SK-N-SH treated with all-trans-retinoic acid at 6 μM for 48 hours (cell line): ENCODE measurements around the gene ATP2B3.

Experiments used
- BACH2 ChIP-seq: fragments of 250-450 bp; sonication (Bioruptor Pico); IDR thresholded peaks from 2 replicates; pipeline ENCODE4 v1.9.0; 2021; ENCODE audit warnings: mild to moderate bottlenecking, borderline replicate concordance
- OSR1 ChIP-seq: fragments of 250-450 bp; sonication (Bioruptor Pico); IDR thresholded peaks from 2 replicates; pipeline ENCODE4 v1.8.0; 2022; ENCODE audit warnings: moderate library complexity, mild to moderate bottlenecking, inconsistent platforms
- ZFP3 ChIP-seq: fragments of 250-450 bp; sonication (Bioruptor Pico); IDR thresholded peaks from 2 replicates; pipeline ENCODE4 v1.5.0; 2020; ENCODE audit warnings: mild to moderate bottlenecking, moderate library complexity
- TF ChIP-seq, protein P1 (sequence below): fragments of 250-450 bp; sonication (Bioruptor Pico); IDR thresholded peaks from 2 replicates; pipeline ENCODE4 v1.8.0; 2020; ENCODE audit warnings: mild to moderate bottlenecking, moderate library complexity, borderline replicate concordance

DNA sequence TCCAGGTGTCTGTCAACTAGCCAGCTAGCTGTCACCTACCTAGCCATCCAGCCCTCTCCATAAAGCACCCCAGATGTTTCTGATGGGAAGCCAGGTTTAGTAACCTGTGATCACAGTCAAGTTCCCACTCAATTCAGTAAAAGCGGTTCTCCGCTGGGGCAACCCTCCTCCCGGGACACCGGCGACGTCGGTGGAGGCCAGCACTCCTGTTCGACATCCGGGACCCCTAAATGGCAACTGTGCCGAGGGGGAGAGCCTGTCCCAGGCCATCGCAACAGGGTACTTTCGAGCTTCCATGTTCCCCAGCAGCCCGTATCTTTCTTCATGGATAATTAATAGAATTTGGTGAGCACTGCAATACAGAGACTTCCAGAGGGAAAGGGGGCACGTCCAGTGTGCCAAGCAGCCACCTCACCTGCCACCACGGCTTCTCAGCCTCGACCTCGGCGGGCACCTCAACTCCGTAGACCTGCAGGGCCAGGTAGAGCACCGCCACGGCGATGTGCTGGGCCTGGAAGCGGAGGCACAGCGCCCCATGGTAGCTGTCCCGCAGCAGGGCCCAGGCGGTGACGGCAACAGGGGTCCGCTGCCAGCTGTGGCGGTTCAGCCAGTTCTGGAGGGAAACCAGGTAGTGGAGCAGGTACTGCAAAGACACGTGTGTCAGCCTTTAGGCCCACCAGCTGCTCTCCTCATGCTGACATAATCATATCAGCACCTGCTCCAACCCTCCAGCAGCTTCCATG lies 74.8 kb downstream of the ATP2B3 start:
- TF ChIP-seq ZFP3 (no peak), OSR1 (CRISPR knock-in tag) (no peak), BACH2 (CRISPR knock-in tag) (no peak)
- TF ChIP-seq, protein P1, sequence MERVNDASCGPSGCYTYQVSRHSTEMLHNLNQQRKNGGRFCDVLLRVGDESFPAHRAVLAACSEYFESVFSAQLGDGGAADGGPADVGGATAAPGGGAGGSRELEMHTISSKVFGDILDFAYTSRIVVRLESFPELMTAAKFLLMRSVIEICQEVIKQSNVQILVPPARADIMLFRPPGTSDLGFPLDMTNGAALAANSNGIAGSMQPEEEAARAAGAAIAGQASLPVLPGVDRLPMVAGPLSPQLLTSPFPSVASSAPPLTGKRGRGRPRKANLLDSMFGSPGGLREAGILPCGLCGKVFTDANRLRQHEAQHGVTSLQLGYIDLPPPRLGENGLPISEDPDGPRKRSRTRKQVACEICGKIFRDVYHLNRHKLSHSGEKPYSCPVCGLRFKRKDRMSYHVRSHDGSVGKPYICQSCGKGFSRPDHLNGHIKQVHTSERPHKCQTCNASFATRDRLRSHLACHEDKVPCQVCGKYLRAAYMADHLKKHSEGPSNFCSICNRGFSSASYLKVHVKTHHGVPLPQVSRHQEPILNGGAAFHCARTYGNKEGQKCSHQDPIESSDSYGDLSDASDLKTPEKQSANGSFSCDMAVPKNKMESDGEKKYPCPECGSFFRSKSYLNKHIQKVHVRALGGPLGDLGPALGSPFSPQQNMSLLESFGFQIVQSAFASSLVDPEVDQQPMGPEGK (CRISPR knock-in tag): no peak
